Uterus (tissue), 4 donors: ENCODE results near the gene ARPP19. TPM values are rescaled to one million over a fixed set of nuclear protein-coding genes. Genes with fewer than 3 reads are reported as not detected.
"Not testable (repeated sequence)": the region's sequence is repeated elsewhere in the genome, so short reads cannot be mapped to it uniquely, and the experiment has no call there.

Source experiments
- DNase-seq, 2 donors: peaks; one replicate each; pipeline ENCODE4 v3.0.0-alpha.2; 2019 to 2020
- H3K27ac ChIP-seq, 2 donors: fragments of 200-600 bp; sonication (generic); 1 replicate in 1 of 2; 2 replicates in 1 of 2; pipeline ENCODE4 v1.5.1; 2016 to 2018
- H3K27me3 ChIP-seq, 2 donors: fragments of 200-600 bp; sonication (generic); one replicate each; pipeline ENCODE4 v1.5.1; 2018 to 2019; ENCODE audit warnings: control low read depth in 1 of 2
- H3K36me3 ChIP-seq, 2 donors: fragments of 200-600 bp; sonication (generic); one replicate each; pipeline ENCODE4 v1.5.1; 2019; ENCODE audit warnings: control low read depth in 1 of 2
- H3K4me1 ChIP-seq, 2 donors: fragments of 200-600 bp; sonication (generic); one replicate each; pipeline ENCODE4 v1.5.1; 2018 to 2019; ENCODE audit warnings: control low read depth in 1 of 2
- H3K4me3 ChIP-seq, 2 donors: fragments of 200-600 bp; sonication (generic); 1 replicate in 1 of 2; 2 replicates in 1 of 2; pipeline ENCODE4 v1.5.1; 2018 to 2019; ENCODE audit warnings: mild to moderate bottlenecking in 1 of 2
- H3K9me3 ChIP-seq, 2 donors: fragments of 200-600 bp; sonication (generic); one replicate each; pipeline ENCODE4 v1.5.1; 2019; ENCODE audit warnings: control low read depth in 1 of 2
- POLR2A ChIP-seq, 2 donors: fragments of 450-650 bp; IDR thresholded peaks; one replicate each; pipeline ENCODE4 v1.6.1; 2016; ENCODE audit warnings: antibody characterized with exemption in 2 of 2, mild to moderate bottlenecking in 1 of 2, moderate library complexity in 1 of 2
- intact Hi-C: fragments of 100-400 bp; cut with DNase I; formaldehyde crosslinking; loops from one replicate; pipeline ENCODE4 v1.15.1; 2023; ENCODE audit warnings: low total_unique reads
- total RNA-seq, 4 donors: library from RNA; depleted of rRNA in 3 of 4; stranded (reverse); fragments of >200 nt in 3 of 4; gene quantifications; one replicate each; pipeline versions ENCODE4 v1.1.0 to v1.2.4, GENCODE V29; 2014 to 2023
- TF ChIP-seq, protein P1 (sequence below), 4 experiments: fragments of 200-600 bp in 2 of 4; fragments of 450-650 bp in 2 of 4; sonication (generic) in 2 of 4; IDR thresholded peaks; one replicate each; pipeline ENCODE4 v1.5.1; 2016 to 2019; ENCODE audit warnings: antibody characterized with exemption in 4 of 4, mild to moderate bottlenecking in 2 of 4, moderate library complexity in 1 of 4
- donor health status: DM: yes; HTN: yes; CAD: no.

ARPP19 gene
- total RNA-seq, 4 donors from 2014 or later = 45.3 to 250 (median 129) TPM

DNA sequence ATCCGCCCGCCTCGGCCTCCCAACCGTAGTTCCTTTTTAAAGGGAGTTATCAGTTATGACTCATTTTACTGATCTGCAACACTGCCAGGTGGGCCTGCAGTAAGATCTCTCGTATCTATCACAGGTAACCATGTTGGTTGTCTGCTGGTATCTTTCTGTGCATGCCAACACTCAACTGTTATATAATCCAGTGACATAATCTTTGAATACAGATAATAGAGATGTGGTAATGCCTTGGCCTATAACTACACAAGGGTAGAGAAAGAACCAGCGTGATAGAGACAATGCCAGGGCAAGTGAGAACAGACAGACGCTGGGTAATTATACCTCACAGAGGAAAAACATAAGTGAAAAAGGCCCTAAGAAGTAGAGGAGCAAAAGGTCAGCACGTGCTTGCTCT is 11.0 kb upstream of the ARPP19 start:
- TF ChIP-seq, protein P1, sequence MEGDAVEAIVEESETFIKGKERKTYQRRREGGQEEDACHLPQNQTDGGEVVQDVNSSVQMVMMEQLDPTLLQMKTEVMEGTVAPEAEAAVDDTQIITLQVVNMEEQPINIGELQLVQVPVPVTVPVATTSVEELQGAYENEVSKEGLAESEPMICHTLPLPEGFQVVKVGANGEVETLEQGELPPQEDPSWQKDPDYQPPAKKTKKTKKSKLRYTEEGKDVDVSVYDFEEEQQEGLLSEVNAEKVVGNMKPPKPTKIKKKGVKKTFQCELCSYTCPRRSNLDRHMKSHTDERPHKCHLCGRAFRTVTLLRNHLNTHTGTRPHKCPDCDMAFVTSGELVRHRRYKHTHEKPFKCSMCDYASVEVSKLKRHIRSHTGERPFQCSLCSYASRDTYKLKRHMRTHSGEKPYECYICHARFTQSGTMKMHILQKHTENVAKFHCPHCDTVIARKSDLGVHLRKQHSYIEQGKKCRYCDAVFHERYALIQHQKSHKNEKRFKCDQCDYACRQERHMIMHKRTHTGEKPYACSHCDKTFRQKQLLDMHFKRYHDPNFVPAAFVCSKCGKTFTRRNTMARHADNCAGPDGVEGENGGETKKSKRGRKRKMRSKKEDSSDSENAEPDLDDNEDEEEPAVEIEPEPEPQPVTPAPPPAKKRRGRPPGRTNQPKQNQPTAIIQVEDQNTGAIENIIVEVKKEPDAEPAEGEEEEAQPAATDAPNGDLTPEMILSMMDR (IDR thresholded peaks at IDR 0.05) = no peak
- TF ChIP-seq POLR2A (IDR thresholded peaks at IDR 0.05) = no peak
- no peak overlapping the region for H3K27ac ChIP-seq
- no peak overlapping the region for H3K4me3 ChIP-seq
- intact Hi-C loops = no loop called here
- no peaks in the 10 kb centered on the region for H3K36me3 ChIP-seq
- H3K9me3 ChIP-seq = no peaks in the 10 kb centered on the region
- H3K4me1 ChIP-seq = no peaks in the 10 kb centered on the region
- no peak for DNase-seq
- H3K27me3 ChIP-seq = no peaks in the 10 kb centered on the region

DNA sequence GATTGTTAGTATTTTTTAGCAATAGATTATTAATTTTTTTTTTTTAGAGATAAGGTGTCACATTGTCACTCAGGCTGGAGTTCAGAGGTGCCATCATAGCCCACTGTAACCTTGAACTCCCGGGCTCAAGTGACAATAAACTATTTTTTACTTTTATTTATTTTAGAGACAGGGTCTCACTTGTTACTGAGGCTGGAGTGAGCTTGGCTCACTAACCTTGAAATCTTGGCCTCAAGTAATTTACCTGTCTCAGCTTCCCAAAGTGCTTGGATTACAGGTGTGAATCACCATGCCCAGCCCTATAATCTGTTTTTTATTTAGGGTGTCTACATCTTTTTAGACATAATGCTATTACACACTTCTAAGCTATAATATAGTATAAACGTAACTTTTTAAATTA is 7.9 kb upstream of the ARPP19 start:
- Histone ChIP-seq H3K36me3 (no peaks in the 10 kb centered on the region), H3K27ac (no peak overlapping the region), H3K27me3 (no peaks in the 10 kb centered on the region), H3K4me1 (no peaks in the 10 kb centered on the region), H3K4me3 (no peak overlapping the region), H3K9me3 (no peaks in the 10 kb centered on the region)
- TF ChIP-seq, protein P1 (IDR thresholded peaks at IDR 0.05) = no peak
- TF ChIP-seq POLR2A (IDR thresholded peaks at IDR 0.05) = no peak
- DNase-seq = no peak
- intact Hi-C loops = no loop called here

DNA sequence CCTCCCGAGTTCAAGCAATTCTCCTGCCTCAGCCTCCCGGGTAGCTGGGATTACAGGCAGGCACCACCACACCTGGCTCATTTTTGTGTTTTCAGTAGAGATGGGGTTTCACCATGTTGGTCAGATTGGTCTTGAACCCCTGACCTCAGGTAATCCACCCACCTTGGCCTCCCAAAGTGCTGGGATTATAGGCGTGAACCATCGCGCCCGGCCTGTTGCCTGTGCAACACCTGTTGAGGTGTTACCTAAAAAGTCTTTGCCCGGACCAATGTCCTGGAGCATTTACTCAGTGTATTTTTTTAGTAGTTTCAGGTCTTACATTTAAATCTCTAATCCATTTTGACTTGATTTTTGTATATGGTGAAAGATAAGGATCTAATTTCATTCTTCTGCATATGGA is 6.7 kb upstream of the ARPP19 start:
- H3K36me3 ChIP-seq, H3K4me1 ChIP-seq, H3K27ac ChIP-seq, H3K9me3 ChIP-seq, intact Hi-C loops, DNase-seq, H3K27me3 ChIP-seq, H3K4me3 ChIP-seq: not testable (repeated sequence)

DNA sequence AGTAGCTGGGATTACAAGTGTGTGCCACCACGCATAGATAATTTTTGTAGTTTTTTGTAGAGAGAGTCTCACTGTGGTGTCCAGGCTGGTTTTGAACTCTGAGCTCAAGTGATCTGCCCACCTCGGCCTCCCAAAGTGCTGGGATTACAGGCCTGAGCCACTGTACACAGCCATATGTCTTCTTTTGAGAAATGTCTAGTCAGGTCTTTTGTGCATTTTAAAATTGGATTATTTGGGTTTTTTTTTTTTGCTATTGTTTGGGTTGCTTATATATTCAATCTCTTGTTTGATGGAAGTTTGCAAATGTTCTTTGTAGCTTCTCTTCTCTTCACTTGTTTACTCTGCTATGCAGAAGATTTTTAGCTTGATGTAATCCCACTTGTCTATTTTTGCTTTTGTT is 6.2 kb upstream of the ARPP19 start:
- intact Hi-C loops = no loop called here
- Histone ChIP-seq H3K36me3 (no peaks in the 10 kb centered on the region), H3K27ac (no peak overlapping the region)

DNA sequence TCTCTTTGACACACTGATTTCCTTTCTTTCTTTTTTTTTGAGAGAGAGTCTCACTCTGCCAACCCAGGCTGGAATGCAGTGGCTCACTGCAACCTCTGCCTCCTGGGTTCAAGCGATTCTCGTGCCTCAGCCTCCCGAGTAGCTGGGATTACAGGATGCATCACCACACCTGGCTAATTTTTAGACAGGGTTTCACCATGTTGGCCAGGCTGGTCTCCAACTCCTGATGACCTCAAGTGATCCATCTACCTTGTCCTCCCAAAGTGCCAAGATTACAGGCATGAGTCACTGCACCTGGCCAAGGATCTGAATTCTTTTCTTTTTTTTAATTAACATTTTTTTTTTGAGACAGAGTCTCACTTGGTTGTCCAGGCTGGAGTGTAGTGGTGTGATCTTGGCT is 5.8 kb upstream of the ARPP19 start:
- H3K4me3 ChIP-seq, intact Hi-C loops, H3K9me3 ChIP-seq, H3K36me3 ChIP-seq, H3K4me1 ChIP-seq, H3K27ac ChIP-seq, DNase-seq, H3K27me3 ChIP-seq: not testable (repeated sequence)

More for the DNA sequence above, 6.2 kb upstream of the ARPP19 start:
- Histone ChIP-seq H3K9me3 (no peaks in the 10 kb centered on the region), H3K27me3 (no peaks in the 10 kb centered on the region), H3K4me3 (no peak overlapping the region), H3K4me1 (no peaks in the 10 kb centered on the region)
- TF ChIP-seq POLR2A (IDR thresholded peaks at IDR 0.05) = no peak
- TF ChIP-seq, protein P1 (IDR thresholded peaks at IDR 0.05) = no peak
- no peak for DNase-seq

DNA sequence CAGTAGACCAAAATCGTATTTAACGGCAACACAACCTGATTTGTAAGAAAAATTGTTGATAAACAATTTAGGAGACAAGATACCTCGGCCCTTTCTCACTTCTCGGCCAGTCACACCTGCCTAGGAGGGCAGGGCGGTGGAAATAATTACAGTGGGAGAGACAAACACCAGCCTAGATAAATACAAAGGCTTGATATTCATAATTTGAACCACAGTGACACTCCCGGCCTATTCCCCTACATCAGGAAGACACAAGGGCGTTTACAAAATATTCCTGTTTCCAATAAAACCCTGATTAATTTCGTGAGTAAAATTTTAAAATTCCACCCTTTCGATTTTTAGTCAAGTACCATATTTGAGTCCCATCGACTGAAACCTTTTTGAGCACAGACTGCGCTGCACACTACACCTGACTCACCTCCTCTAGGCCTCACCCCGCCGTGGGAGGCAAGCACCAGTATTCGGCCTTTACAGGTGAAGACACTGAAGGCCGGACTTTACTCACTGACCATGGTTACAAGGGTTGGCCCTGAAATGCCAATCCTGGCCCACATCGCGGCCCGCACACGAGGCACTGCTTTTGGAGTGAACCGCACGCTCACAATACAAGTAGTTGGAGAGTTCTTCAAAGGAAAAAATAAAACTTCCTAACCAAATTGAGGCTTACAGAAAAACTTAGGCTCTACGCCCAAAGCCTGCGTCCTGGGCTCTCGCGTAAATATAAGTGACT is 794 bp downstream of the ARPP19 start:
- DNase-seq = no peak
- H3K9me3 ChIP-seq = no peaks in the 10 kb centered on the region
- H3K27me3 ChIP-seq = no peaks in the 10 kb centered on the region
- peak overlapping the region; percentile 86 to 94 for H3K27ac ChIP-seq
- no peaks in the 10 kb centered on the region for H3K4me1 ChIP-seq
- intact Hi-C loops = no loop called here
- H3K4me3 ChIP-seq = peak overlapping the region; percentile 37 to 76
- TF ChIP-seq POLR2A (IDR thresholded peaks at IDR 0.05) = no peak
- TF ChIP-seq, protein P1 (IDR thresholded peaks at IDR 0.05) = no peak
- H3K36me3 ChIP-seq = no peaks in the 10 kb centered on the region
